Measurements from ENCODE around the gene CPE.

The CPE gene

GRCh38 chr4:165378745-165379677 is at the start of gene CPE:
Gene CPE, plus strand, starts transcription at chr4:165379008. Its CDS starts 214 bp downstream, at chr4:165379222.
- H3K4me3 ChIP-seq (ENCODE audit: low read length) = no peak within 1 kb of the TSS
- no peaks in the 10 kb centered on the region for H3K36me3 ChIP-seq (ENCODE audit: control insufficient read depth, low read length)
- H3K9me2 ChIP-seq (replicated peaks; ENCODE audit: control insufficient read depth, low read length) = no peaks in the 10 kb centered on the region
- H3K79me2 ChIP-seq (ENCODE audit: control insufficient read depth, low read length) = no peaks in the 10 kb centered on the region
- TF ChIP-seq CTCF (IDR thresholded peaks at IDR 0.05; ENCODE audit: low read depth, low read length, poor library complexity, severe bottlenecking) (no peak), EZH2phosphoT487 (IDR thresholded peaks at IDR 0.05; ENCODE audit: borderline replicate concordance, low read length) (no peak)
- H3K4me1 ChIP-seq (ENCODE audit: control insufficient read depth, low read length) = no peaks in the 10 kb centered on the region
- H3K27ac ChIP-seq (ENCODE audit: low read depth, low read length) = no peak within 1 kb of the TSS
- H4K20me1 ChIP-seq (ENCODE audit: control insufficient read depth, insufficient read depth, low read depth, low read length) = no peaks in the 10 kb centered on the region
- H3K4me2 ChIP-seq (ENCODE audit: low read length) = no peak within 1 kb of the TSS
- H3K9me3 ChIP-seq (ENCODE audit: control insufficient read depth, insufficient read depth, low read length) = no peaks in the 10 kb centered on the region
- H3F3A ChIP-seq (ENCODE audit: control insufficient read depth, insufficient read depth) = no peaks in the 10 kb centered on the region
- peaks cover 5% of the 10 kb centered on the region for H3K27me3 ChIP-seq (ENCODE audit: control insufficient read depth, low read length)

GRCh38 chr4:165330071-165330470 is 48.7 kb upstream of the CPE start:
- Histone ChIP-seq H3K4me1 (ENCODE audit: control insufficient read depth, low read length) (peaks cover 69% of the 10 kb centered on the region), H3K9me3 (ENCODE audit: control insufficient read depth, insufficient read depth, low read length) (peaks cover 7% of the 10 kb centered on the region; the same call in 1 of the 2 replicates), H4K20me1 (ENCODE audit: control insufficient read depth, insufficient read depth, low read depth, low read length) (peaks cover 60% of the 10 kb centered on the region), H3K27me3 (ENCODE audit: control insufficient read depth, low read length) (no peaks in the 10 kb centered on the region), H3K36me3 (ENCODE audit: control insufficient read depth, low read length) (peaks cover 83% of the 10 kb centered on the region), H3K9me2 (replicated peaks; ENCODE audit: control insufficient read depth, low read length) (no peaks in the 10 kb centered on the region), H3K27ac (ENCODE audit: low read depth, low read length) (0 out of 2 replicates have a peak overlapping the region, but pooled peaks have one; percentile 6), H3K79me2 (ENCODE audit: control insufficient read depth, low read length) (peaks cover 82% of the 10 kb centered on the region), H3F3A (ENCODE audit: control insufficient read depth, insufficient read depth) (no peaks in the 10 kb centered on the region; the same call in 1 of the 2 replicates), H3K4me2 (ENCODE audit: low read length) (peak overlapping the region; percentile 77), H3K4me3 (ENCODE audit: low read length) (peak overlapping the region; percentile 92)
- TF ChIP-seq EZH2phosphoT487 (IDR thresholded peaks at IDR 0.05; ENCODE audit: borderline replicate concordance, low read length) (no peak), CTCF (IDR thresholded peaks at IDR 0.05; ENCODE audit: low read depth, low read length, poor library complexity, severe bottlenecking) (no peak)

GRCh38 chr4:165330666-165331065 is 48.1 kb upstream of the CPE start:
- peaks cover 66% of the 10 kb centered on the region for H4K20me1 ChIP-seq (ENCODE audit: control insufficient read depth, insufficient read depth, low read depth, low read length)

More at GRCh38 chr4:165330666-165331065, 48.1 kb upstream of the CPE start:
- Histone ChIP-seq H3K36me3 (ENCODE audit: control insufficient read depth, low read length) (peaks cover 83% of the 10 kb centered on the region), H3K4me2 (ENCODE audit: low read length) (peak overlapping the region; percentile 77), H3K79me2 (ENCODE audit: control insufficient read depth, low read length) (peaks cover 88% of the 10 kb centered on the region), H3K9me3 (ENCODE audit: control insufficient read depth, insufficient read depth, low read length) (peaks cover 2% of the 10 kb centered on the region; the same call in 1 of the 2 replicates), H3K27me3 (ENCODE audit: control insufficient read depth, low read length) (no peaks in the 10 kb centered on the region), H3K4me3 (ENCODE audit: low read length) (peak overlapping the region; percentile 92), H3K9me2 (replicated peaks; ENCODE audit: control insufficient read depth, low read length) (no peaks in the 10 kb centered on the region), H3K27ac (ENCODE audit: low read depth, low read length) (0 out of 2 replicates have a peak overlapping the region, but pooled peaks have one; percentile 10), H3F3A (ENCODE audit: control insufficient read depth, insufficient read depth) (peaks cover 3% of the 10 kb centered on the region; the same call in 1 of the 2 replicates), H3K4me1 (ENCODE audit: control insufficient read depth, low read length) (peaks cover 69% of the 10 kb centered on the region)
- TF ChIP-seq CTCF (IDR thresholded peaks at IDR 0.05; ENCODE audit: low read depth, low read length, poor library complexity, severe bottlenecking) (no peak), EZH2phosphoT487 (IDR thresholded peaks at IDR 0.05; ENCODE audit: borderline replicate concordance, low read length) (no peak)
